Small intestine (tissue), 7 donors: ENCODE data around the gene IL7R. TPM values are rescaled to one million over a fixed set of nuclear protein-coding genes. Genes with fewer than 3 reads are reported as not detected.
"Not testable (repeated sequence)": the region's sequence is repeated elsewhere in the genome, so short reads cannot be mapped to it uniquely, and the experiment has no call there.

Experiments
- DNase-seq, 2 donors: peaks; one replicate each; pipeline versions ENCODE4 v3.0.0 to v3.0.0-alpha.2; 2013
- FAIRE-seq: peaks from 2 replicates; lab custom pipeline; 2012; peaks lifted over from hg19 to GRCh38; lab: Jason Lieb, UNC
- H3K27ac ChIP-seq, 3 donors: one replicate each; pipeline ENCODE4 v1.5.1; 2013; ENCODE audit warnings: low read length in 2 of 3, mild to moderate bottlenecking in 2 of 3, control low read depth in 1 of 3, inconsistent platforms in 1 of 3, low read depth in 1 of 3, moderate library complexity in 1 of 3
- H3K27me3 ChIP-seq, 3 donors: one replicate each; pipeline ENCODE4 v1.6.1; 2013; ENCODE audit warnings: low read length in 3 of 3, inconsistent platforms in 1 of 3; ENCODE audit not compliant: control insufficient read depth in 3 of 3, insufficient read depth in 3 of 3
- H3K36me3 ChIP-seq, 3 donors: one replicate each; pipeline ENCODE4 v1.6.1; 2013; ENCODE audit warnings: low read length in 3 of 3, inconsistent platforms in 1 of 3, low read depth in 1 of 3, mild to moderate bottlenecking in 1 of 3, moderate library complexity in 1 of 3; ENCODE audit not compliant: control insufficient read depth in 3 of 3, insufficient read depth in 2 of 3
- H3K4me1 ChIP-seq, 3 donors: one replicate each; pipeline ENCODE4 v1.6.1; 2013; ENCODE audit warnings: low read length in 2 of 3, inconsistent platforms in 1 of 3, low read depth in 1 of 3, mild to moderate bottlenecking in 1 of 3, moderate library complexity in 1 of 3; ENCODE audit not compliant: control insufficient read depth in 3 of 3, insufficient read depth in 2 of 3
- H3K4me3 ChIP-seq, 3 donors: one replicate each; pipeline ENCODE4 v1.5.1; 2013; ENCODE audit warnings: low read length in 3 of 3, control low read depth in 1 of 3, inconsistent platforms in 1 of 3, low read depth in 1 of 3, mild to moderate bottlenecking in 1 of 3, moderate library complexity in 1 of 3
- H3K9me3 ChIP-seq, 2 donors: one replicate each; pipeline ENCODE4 v1.6.1; 2013; ENCODE audit warnings: low read depth in 1 of 2, low read length in 1 of 2; ENCODE audit not compliant: control insufficient read depth in 2 of 2, insufficient read depth in 1 of 2
- WGBS, 3 donors: extraction: QIAGEN DNeasy Blood & Tissue Kit; methylation state at CpG; one replicate each; pipeline ENCODE4 v1.1.7; 2013; 5-methylcytosine and 5-hydroxymethylcytosine counted together
- polyA plus RNA-seq, 4 donors: library from polyadenylated mRNA; stranded (reverse) in 3 of 4; unstranded in 1 of 4; fragments of 200-250 nt in 3 of 4; fragments of 120-200 nt in 1 of 4; gene quantifications; one replicate each; pipeline versions ENCODE4 v1.2.1 to v1.2.3, GENCODE V29; 2013
- donor health status: healthy with polysubstance abuse.
- donor health status: control.
- donor health status: control.
- donor health status: Bipolar disorder and iron deficiency.
- donor health status: healthy.

IL7R gene
- polyA plus RNA-seq, 4 donors, result 2.9 to 10.4 (median 7.0) TPM

- DNase-seq, H3K9me3 ChIP-seq, H3K4me1 ChIP-seq, FAIRE-seq, H3K27me3 ChIP-seq, H3K4me3 ChIP-seq, H3K36me3 ChIP-seq: not testable (repeated sequence)
- H3K27ac ChIP-seq, result peak overlapping the region in 1 of 3 donors; percentile 89
- WGBS, 3 donors, result 88 to 93% (median 88%) methylated on average over 5 of the region's 5 CpGs
These were observed 416 bp upstream of the IL7R start for GRCh38 chr5:35856186-35856764.

GRCh38 chr5:35857606-35858205 lies 1.0 kb downstream of the IL7R start:
- peak overlapping the region in 1 of 3 donors; percentile 48 for H3K4me3 ChIP-seq
- no peaks in the 10 kb centered on the region for H3K27me3 ChIP-seq
- H3K4me1 ChIP-seq, result no peaks in the 10 kb centered on the region
- H3K27ac ChIP-seq, result peak overlapping the region in 1 of 3 donors; percentile 37
- FAIRE-seq (no peak), DNase-seq (no peak)
- peaks cover 0 to 2% (median 0%) of the 10 kb centered on the region in 3 donors for H3K36me3 ChIP-seq
- no peaks in the 10 kb centered on the region for H3K9me3 ChIP-seq
- 33 to 46% (median 36%) methylated on average over 2 of the region's 2 CpGs for WGBS, 3 donors

- Histone ChIP-seq H3K4me1 (no peaks in the 10 kb centered on the region), H3K4me3 (peak overlapping the region in 2 of 3 donors; percentile 23 to 24), H3K9me3 (no peaks in the 10 kb centered on the region), H3K27ac (peak overlapping the region in 1 of 3 donors; percentile 67), H3K27me3 (no peaks in the 10 kb centered on the region), H3K36me3 (peaks cover 0 to 2% (median 0%) of the 10 kb centered on the region in 3 donors)
- 49 to 72% (median 52%) methylated on average over 3 of the region's 3 CpGs for WGBS, 3 donors
- DNase-seq (no peak), FAIRE-seq (no peak)
These were observed 2.5 kb downstream of the IL7R start for GRCh38 chr5:35859101-35859661.

- Histone ChIP-seq H3K36me3 (peaks cover 0 to 2% (median 0%) of the 10 kb centered on the region in 3 donors), H3K9me3 (no peaks in the 10 kb centered on the region), H3K4me3 (peak overlapping the region in 1 of 3 donors; percentile 39), H3K27me3 (no peaks in the 10 kb centered on the region), H3K27ac (peak overlapping the region in 1 of 3 donors; percentile 72), H3K4me1 (no peaks in the 10 kb centered on the region)
- WGBS, 3 donors, result 88 to 94% (median 88%) methylated on average over 1 of the region's 1 CpG
- no peak for FAIRE-seq
- no peak for DNase-seq
These were observed 4.0 kb downstream of the IL7R start for GRCh38 chr5:35860686-35861085.

GRCh38 chr5:35861718-35862117 lies 5.0 kb downstream of the IL7R start:
- 80 to 86% (median 83%) methylated on average over 1 of the region's 1 CpG for WGBS, 3 donors
- Histone ChIP-seq H3K27ac (no peak overlapping the region), H3K4me3 (peak overlapping the region in 1 of 3 donors; percentile 20), H3K27me3 (no peaks in the 10 kb centered on the region), H3K36me3 (peaks cover 0 to 2% (median 0%) of the 10 kb centered on the region in 3 donors), H3K9me3 (no peaks in the 10 kb centered on the region), H3K4me1 (no peaks in the 10 kb centered on the region)
- FAIRE-seq (no peak), DNase-seq (no peak)

- H3K27ac ChIP-seq, result no peak overlapping the region
- H3K4me3 ChIP-seq, result peak overlapping the region in 1 of 3 donors; percentile 20
- FAIRE-seq (no peak), DNase-seq (no peak)
- no peaks in the 10 kb centered on the region for H3K9me3 ChIP-seq
- peaks cover 0 to 2% (median 0%) of the 10 kb centered on the region in 3 donors for H3K36me3 ChIP-seq
- H3K27me3 ChIP-seq, result no peaks in the 10 kb centered on the region
- 65 to 82% (median 72%) methylated on average over 2 of the region's 2 CpGs for WGBS, 3 donors
- no peaks in the 10 kb centered on the region for H3K4me1 ChIP-seq
These were observed 5.4 kb downstream of the IL7R start for GRCh38 chr5:35862126-35862525.

GRCh38 chr5:35863159-35863558 lies 6.5 kb downstream of the IL7R start:
- no peak for FAIRE-seq
- Histone ChIP-seq H3K4me1 (no peaks in the 10 kb centered on the region), H3K27ac (no peak overlapping the region), H3K4me3 (peak overlapping the region in 1 of 3 donors; percentile 4), H3K27me3 (no peaks in the 10 kb centered on the region), H3K36me3 (peaks cover 0 to 2% (median 0%) of the 10 kb centered on the region in 3 donors), H3K9me3 (no peaks in the 10 kb centered on the region)
- DNase-seq, result peak in 1 of 2 donors; percentile 31
- WGBS, 3 donors, result 23 to 57% (median 34%) methylated on average over 3 of the region's 3 CpGs

- H3K4me3 ChIP-seq, result no peak overlapping the region
- no peak overlapping the region for H3K27ac ChIP-seq
- H3K4me1 ChIP-seq, result no peaks in the 10 kb centered on the region
- 90 to 94% (median 92%) methylated on average over 4 of the region's 4 CpGs for WGBS, 3 donors
- FAIRE-seq (no peak), DNase-seq (no peak)
- no peaks in the 10 kb centered on the region for H3K27me3 ChIP-seq
- H3K9me3 ChIP-seq, result no peaks in the 10 kb centered on the region
- peaks cover 0 to 2% (median 0%) of the 10 kb centered on the region in 3 donors for H3K36me3 ChIP-seq
These were observed 11.3 kb downstream of the IL7R start for GRCh38 chr5:35867998-35868397.
